GM12873 (cell line): ENCODE data around the gene PKN2.

Experiments
- CTCF ChIP-seq: IDR thresholded peaks from 2 replicates; pipeline ENCODE4 v1.5.1; 2012; ENCODE audit warnings: low read depth, mild to moderate bottlenecking, moderate library complexity, low read length, control low read depth; ENCODE audit not compliant: insufficient read depth; ENCODE audit errors: missing control alignments

The PKN2 gene

GRCh38 chr1:88683541-88684481, at the start of gene PKN2:
Gene PKN2, plus strand, starts transcription at chr1:88684273. Its CDS starts 308 bp downstream, at chr1:88684581.
- TF ChIP-seq CTCF: no peak

GRCh38 chr1:88634538-88634937, 49.5 kb upstream of the PKN2 start:
- TF ChIP-seq CTCF: no peak

GRCh38 chr1:88640060-88640459, 44.0 kb upstream of the PKN2 start:
- TF ChIP-seq CTCF: no peak

- no peak for TF ChIP-seq CTCF
Measured at GRCh38 chr1:88645886-88646285, 38.2 kb upstream of the PKN2 start.

- no peak for TF ChIP-seq CTCF
Measured at GRCh38 chr1:88646476-88647248, 37.4 kb upstream of the PKN2 start.

- TF ChIP-seq CTCF: no peak
Measured at GRCh38 chr1:88647249-88647645, 36.8 kb upstream of the PKN2 start.
